ENCODE measurements around the gene COL13A1.

DNA sequence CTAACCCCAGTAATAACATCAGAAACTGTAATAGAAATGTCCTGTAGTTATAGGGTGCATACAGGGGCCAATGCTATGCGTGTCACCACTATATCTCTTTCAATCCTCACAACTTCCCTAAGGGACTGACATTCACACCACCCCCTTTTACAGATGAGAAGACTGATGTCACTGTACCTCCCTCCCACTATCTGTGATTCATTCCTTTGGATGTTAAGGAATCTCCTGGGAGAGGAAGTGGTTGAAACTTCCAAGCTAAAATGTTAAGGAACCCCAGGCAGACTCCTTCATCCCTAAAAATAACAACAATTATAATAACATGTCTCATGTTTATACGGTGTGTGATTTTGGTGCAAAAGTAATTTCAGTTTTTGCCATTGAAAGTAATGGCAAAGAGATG, 5.4 kb downstream of the COL13A1 start:
- TF ChIP-seq POLR2A (IDR thresholded peaks at IDR 0.05; ENCODE audit: low read depth, low read length) (no peak), POLR2AphosphoS5 (IDR thresholded peaks at IDR 0.05; ENCODE audit: low read depth, low read length) (no peak), SPI1 (IDR thresholded peaks at IDR 0.05; ENCODE audit: low read depth, low read length) (no peak)
